Right hindlimb (tissue), 1 donor: ENCODE data around the gene AGAP3.

Source experiments
- DNase-seq: peaks from one replicate; pipeline ENCODE4 v3.0.0-alpha.2; 2018

Gene AGAP3

GRCh38 chr7:151088019-151088855, 2.0 kb downstream of the AGAP3 start:
- no peak for DNase-seq

GRCh38 chr7:151088856-151089699, 2.8 kb downstream of the AGAP3 start:
- peak; percentile 76 for DNase-seq

- no peak for DNase-seq
These were observed 3.8 kb downstream of the AGAP3 start for GRCh38 chr7:151089893-151090730.

GRCh38 chr7:151091003-151091402, 4.7 kb downstream of the AGAP3 start:
- no peak for DNase-seq

- DNase-seq, result no peak
These were observed 5.2 kb downstream of the AGAP3 start for GRCh38 chr7:151091431-151091830.

GRCh38 chr7:151091988-151092387, 5.7 kb downstream of the AGAP3 start:
- no peak for DNase-seq

GRCh38 chr7:151093748-151094147, 7.5 kb downstream of the AGAP3 start:
- DNase-seq, result no peak

GRCh38 chr7:151094675-151095074, 8.4 kb downstream of the AGAP3 start:
- DNase-seq, result no peak

GRCh38 chr7:151095123-151095797, 9.0 kb downstream of the AGAP3 start:
- DNase-seq, result no peak

- DNase-seq, result no peak
These were observed 9.7 kb downstream of the AGAP3 start for GRCh38 chr7:151095828-151096475.

GRCh38 chr7:151099486-151100211, 13.4 kb downstream of the AGAP3 start:
- DNase-seq, result no peak

GRCh38 chr7:151100921-151101320, 14.6 kb downstream of the AGAP3 start:
- DNase-seq, result no peak

GRCh38 chr7:151101621-151102396, 15.5 kb downstream of the AGAP3 start:
- no peak for DNase-seq

GRCh38 chr7:151102991-151103390, 16.7 kb downstream of the AGAP3 start:
- no peak for DNase-seq

GRCh38 chr7:151103973-151104372, 17.7 kb downstream of the AGAP3 start:
- DNase-seq, result no peak

- DNase-seq, result no peak
These were observed 18.3 kb downstream of the AGAP3 start for GRCh38 chr7:151104411-151105235.

GRCh38 chr7:151107882-151108281, 21.6 kb downstream of the AGAP3 start:
- DNase-seq, result no peak

- DNase-seq, result no peak
These were observed 23.1 kb downstream of the AGAP3 start for GRCh38 chr7:151109094-151110048.
